Mesenchymal stem cell (in vitro differentiated cells and primary cell): ENCODE data around the gene CHMP3.

Experiments used
- DNase-seq: peaks from one replicate; pipeline ENCODE4 v3.0.0-alpha.2; 2013
- H2AFZ ChIP-seq: one replicate; pipeline ENCODE4 v1.6.1; 2013; ENCODE audit warnings: low read depth, mild to moderate bottlenecking, control low read depth, inconsistent platforms, low read length, moderate library complexity
- H2AK5ac ChIP-seq: 2 replicates; pipeline ENCODE4 v1.6.1; 2013; ENCODE audit warnings: low read length, moderate library complexity, mild to moderate bottlenecking, inconsistent platforms; ENCODE audit not compliant: severe bottlenecking
- H2BK120ac ChIP-seq: one replicate; pipeline ENCODE4 v1.6.1; 2013; ENCODE audit warnings: low read depth, mild to moderate bottlenecking, inconsistent platforms, low read length, moderate library complexity
- H2BK12ac ChIP-seq, 2 experiments: one replicate each; pipeline ENCODE4 v1.6.1; 2013; ENCODE audit warnings: inconsistent platforms in 2 of 2, low read length in 2 of 2, mild to moderate bottlenecking in 2 of 2, moderate library complexity in 2 of 2, control low read depth in 1 of 2
- H2BK15ac ChIP-seq: one replicate; pipeline ENCODE4 v1.6.1; 2013; ENCODE audit warnings: mild to moderate bottlenecking, low read depth, inconsistent platforms; ENCODE audit not compliant: poor library complexity, severe bottlenecking
- H2BK5ac ChIP-seq: 2 replicates; pipeline ENCODE4 v1.6.1; 2013; ENCODE audit warnings: low read depth, mild to moderate bottlenecking, low read length, control low read depth, inconsistent platforms; ENCODE audit not compliant: poor library complexity, severe bottlenecking
- H3K14ac ChIP-seq, 2 experiments: one replicate each; pipeline ENCODE4 v1.6.1; 2013; ENCODE audit warnings: inconsistent platforms in 2 of 2, low read length in 2 of 2, control low read depth in 1 of 2, mild to moderate bottlenecking in 1 of 2, moderate library complexity in 1 of 2
- H3K18ac ChIP-seq, 2 experiments: one replicate each; pipeline ENCODE4 v1.6.1; 2013; ENCODE audit warnings: inconsistent platforms in 2 of 2, low read length in 2 of 2, control low read depth in 1 of 2, low read depth in 1 of 2, mild to moderate bottlenecking in 1 of 2
- H3K23ac ChIP-seq, 2 experiments: one replicate each; pipeline ENCODE4 v1.6.1; 2013; ENCODE audit warnings: inconsistent platforms in 2 of 2, low read length in 2 of 2, mild to moderate bottlenecking in 2 of 2, moderate library complexity in 2 of 2, control low read depth in 1 of 2
- H3K27ac ChIP-seq: 2 replicates; pipeline ENCODE4 v1.5.1; 2013; ENCODE audit warnings: mild to moderate bottlenecking, moderate library complexity, low read length, control low read depth, inconsistent platforms; ENCODE audit not compliant: poor library complexity, severe bottlenecking
- H3K27me3 ChIP-seq, 2 experiments: 2 replicates each; pipeline versions ENCODE4 v1.6.1 to v1.7.0; 2013; ENCODE audit warnings: low read length in 2 of 2, mild to moderate bottlenecking in 2 of 2, moderate library complexity in 2 of 2, control low read depth in 1 of 2, inconsistent platforms in 1 of 2; ENCODE audit not compliant: control insufficient read depth in 1 of 2, insufficient read depth in 1 of 2
- H3K36me3 ChIP-seq, 2 experiments: 2 replicates each; pipeline versions ENCODE4 v1.6.1 to v1.7.0; 2013; ENCODE audit warnings: low read length in 2 of 2, control low read depth in 1 of 2, inconsistent platforms in 1 of 2, low read depth in 1 of 2, mild to moderate bottlenecking in 1 of 2; ENCODE audit not compliant: insufficient read depth in 2 of 2, control insufficient read depth in 1 of 2
- H3K4ac ChIP-seq, 2 experiments: one replicate each; pipeline ENCODE4 v1.6.1; 2013; ENCODE audit warnings: inconsistent platforms in 2 of 2, low read length in 2 of 2, mild to moderate bottlenecking in 2 of 2, moderate library complexity in 2 of 2, control low read depth in 1 of 2, low read depth in 1 of 2
- H3K4me1 ChIP-seq: 2 replicates; pipeline ENCODE4 v1.6.1; 2013; ENCODE audit warnings: low read depth, low read length, control low read depth; ENCODE audit not compliant: control insufficient read depth, insufficient read depth
- H3K4me2 ChIP-seq: 2 replicates; pipeline ENCODE4 v1.6.1; 2013; ENCODE audit warnings: low read length, mild to moderate bottlenecking, inconsistent platforms; ENCODE audit not compliant: poor library complexity, severe bottlenecking
- H3K4me3 ChIP-seq, 2 experiments: 2 replicates each; pipeline versions ENCODE4 v1.5.1 to v1.7.0; 2013; ENCODE audit warnings: low read length in 2 of 2, mild to moderate bottlenecking in 2 of 2, control low read depth in 1 of 2, low read depth in 1 of 2; ENCODE audit not compliant: insufficient read depth in 1 of 2
- H3K79me1 ChIP-seq: replicated peaks from 2 replicates; pipeline ENCODE4 v1.6.1; 2013; ENCODE audit warnings: mild to moderate bottlenecking, control low read depth, low read length, inconsistent platforms; ENCODE audit not compliant: poor library complexity, severe bottlenecking
- H3K9ac ChIP-seq: 2 replicates; pipeline ENCODE4 v1.7.0; 2013; ENCODE audit warnings: mild to moderate bottlenecking, low read length, moderate library complexity
- H3K9me3 ChIP-seq: 2 replicates; pipeline ENCODE4 v1.7.0; 2013; ENCODE audit warnings: mild to moderate bottlenecking, low read length; ENCODE audit not compliant: control insufficient read depth
- H4K8ac ChIP-seq: one replicate; pipeline ENCODE4 v1.6.1; 2013; ENCODE audit warnings: inconsistent platforms, mild to moderate bottlenecking, low read length, moderate library complexity
- H4K91ac ChIP-seq: one replicate; pipeline ENCODE4 v1.6.1; 2013; ENCODE audit warnings: mild to moderate bottlenecking, low read length, inconsistent platforms
- WGBS: methylation state at CpG from one replicate; pipeline ENCODE4 v1.1.7; 2013; ENCODE audit warnings: mixed read lengths; 5-methylcytosine and 5-hydroxymethylcytosine counted together

CHMP3 gene

GRCh38 chr2:86570059-86570458, 6.8 kb upstream of the CHMP3 start:
- Histone ChIP-seq H3K18ac (no peak overlapping the region), H2AK5ac (no peak overlapping the region), H2BK5ac (no peak overlapping the region), H2BK15ac (no peak overlapping the region), H3K27ac (no peak overlapping the region), H3K14ac (no peak overlapping the region), H3K9me3 (no peaks in the 10 kb centered on the region), H2BK120ac (no peak overlapping the region), H3K36me3 (no peaks in the 10 kb centered on the region), H3K79me1 (no peaks in the 10 kb centered on the region), H3K27me3 (no peaks in the 10 kb centered on the region), H4K8ac (no peak overlapping the region), H3K4me3 (no peak overlapping the region), H2BK12ac (no peak overlapping the region), H2AFZ (no peak overlapping the region), H3K23ac (no peak overlapping the region), H3K4ac (no peak overlapping the region), H4K91ac (no peak overlapping the region), H3K9ac (no peak overlapping the region), H3K4me2 (no peak overlapping the region), H3K4me1 (no peaks in the 10 kb centered on the region)
- DNase-seq, result no peak
- 60% methylated on average over 1 of the region's 3 CpGs for WGBS

- no peak overlapping the region for H3K4ac ChIP-seq
- H2BK12ac ChIP-seq, result no peak overlapping the region
- H3K9ac ChIP-seq, result no peak overlapping the region
- no peak overlapping the region for H4K8ac ChIP-seq
- no peak overlapping the region for H3K4me3 ChIP-seq
- no peak overlapping the region for H2BK120ac ChIP-seq
- no peak overlapping the region for H2AFZ ChIP-seq
- no peaks in the 10 kb centered on the region for H3K27me3 ChIP-seq
- H3K79me1 ChIP-seq, result peaks cover 2% of the 10 kb centered on the region
- H3K23ac ChIP-seq, result no peak overlapping the region
- H2AK5ac ChIP-seq, result no peak overlapping the region
- no peak overlapping the region for H2BK15ac ChIP-seq
- H3K9me3 ChIP-seq, result no peaks in the 10 kb centered on the region
- no peak for DNase-seq
- no peaks in the 10 kb centered on the region for H3K36me3 ChIP-seq
- no peak overlapping the region for H3K4me2 ChIP-seq
- no peak overlapping the region for H3K14ac ChIP-seq
- no peak overlapping the region for H4K91ac ChIP-seq
- H3K27ac ChIP-seq, result no peak overlapping the region
- H2BK5ac ChIP-seq, result no peak overlapping the region
- no peak overlapping the region for H3K18ac ChIP-seq
- peaks cover 2% of the 10 kb centered on the region for H3K4me1 ChIP-seq
Measured at GRCh38 chr2:86566821-86567190, 3.6 kb upstream of the CHMP3 start.

- WGBS, result 94% methylated on average over 6 of the region's 6 CpGs
- Histone ChIP-seq H4K91ac (no peak overlapping the region), H3K27ac (no peak overlapping the region)
Measured at GRCh38 chr2:86566158-86566820, 3.0 kb upstream of the CHMP3 start.

GRCh38 chr2:86563650-86564061, 413 bp upstream of the CHMP3 start:
- Histone ChIP-seq H3K4ac (peak overlapping the region; percentile 52 to 77), H2BK5ac (no peak overlapping the region), H3K14ac (no peak overlapping the region), H3K18ac (peak overlapping the region; percentile 87 to 89), H4K8ac (peak overlapping the region; percentile 94), H3K27ac (peak overlapping the region; percentile 53), H3K9me3 (no peaks in the 10 kb centered on the region), H3K4me2 (peak overlapping the region; percentile 27), H2BK120ac (peak overlapping the region; percentile 39), H3K79me1 (peaks cover 9% of the 10 kb centered on the region), H2AK5ac (peak overlapping the region; percentile 82), H3K4me3 (peak overlapping the region in 1 of 2 experiments; percentile 97), H3K23ac (no peak overlapping the region), H2BK12ac (peak overlapping the region; percentile 14 to 40), H3K27me3 (no peaks in the 10 kb centered on the region), H4K91ac (peak overlapping the region; percentile 78), H3K9ac (peak overlapping the region; percentile 100), H3K36me3 (no peaks in the 10 kb centered on the region), H3K4me1 (peaks cover 2% of the 10 kb centered on the region), H2BK15ac (no peak overlapping the region), H2AFZ (peak overlapping the region; percentile 66)
- no peak for DNase-seq
- 90% methylated on average over 13 of the region's 13 CpGs for WGBS

More at GRCh38 chr2:86566158-86566820, 3.0 kb upstream of the CHMP3 start:
- H3K4me3 ChIP-seq, result no peak overlapping the region
- H3K23ac ChIP-seq, result no peak overlapping the region
- H2BK120ac ChIP-seq, result no peak overlapping the region
- no peaks in the 10 kb centered on the region for H3K9me3 ChIP-seq
- H2BK5ac ChIP-seq, result no peak overlapping the region
- H2AFZ ChIP-seq, result peak overlapping the region; percentile 36
- H3K14ac ChIP-seq, result no peak overlapping the region
- no peaks in the 10 kb centered on the region for H3K36me3 ChIP-seq
- no peak overlapping the region for H2AK5ac ChIP-seq
- H2BK12ac ChIP-seq, result no peak overlapping the region
- H3K4me1 ChIP-seq, result peaks cover 2% of the 10 kb centered on the region
- no peak overlapping the region for H3K9ac ChIP-seq
- H4K8ac ChIP-seq, result no peak overlapping the region
- H3K27me3 ChIP-seq, result no peaks in the 10 kb centered on the region
- H2BK15ac ChIP-seq, result no peak overlapping the region
- H3K4ac ChIP-seq, result no peak overlapping the region
- H3K4me2 ChIP-seq, result no peak overlapping the region
- H3K79me1 ChIP-seq, result peaks cover 3% of the 10 kb centered on the region
- H3K18ac ChIP-seq, result no peak overlapping the region
- no peak for DNase-seq
